Common myeloid progenitor, CD34-positive (primary cell): ENCODE data around the gene MINK1.

Experiments used
- CTCF ChIA-PET: fragments of 350-600 bp; sonication (Branson Sonifier 250); formaldehyde crosslinking; loops from one replicate; lab custom pipeline; 2021; ENCODE audit warnings: antibody characterized with exemption; lab: Charles Lee
- POLR2A ChIA-PET: fragments of 350-600 bp; sonication (Branson Sonifier 250); formaldehyde crosslinking; loops from one replicate; lab custom pipeline; 2021; ENCODE audit warnings: antibody characterized with exemption; lab: Charles Lee
- DNase-seq, 3 donors: peaks; one replicate each; pipeline versions ENCODE4 v3.0.0 to v3.0.0-alpha.2; 2013
- H3K27ac ChIP-seq, 2 experiments: 1 replicate in 1 of 2; 2 replicates in 1 of 2; pipeline ENCODE4 v1.7.0; 2013; ENCODE audit warnings: inconsistent platforms in 2 of 2, low read length in 2 of 2, mild to moderate bottlenecking in 2 of 2, low read depth in 1 of 2, moderate library complexity in 1 of 2; ENCODE audit not compliant: severe bottlenecking in 2 of 2, insufficient read depth in 1 of 2, poor library complexity in 1 of 2
- H3K27me3 ChIP-seq, 5 experiments: replicated peaks in 2 of 5; 1 replicate in 3 of 5; 2 replicates in 2 of 5; pipeline versions ENCODE4 v1.6.1 to v1.7.0; 2013; ENCODE audit warnings: low read length in 4 of 5, mild to moderate bottlenecking in 2 of 5, moderate library complexity in 2 of 5, inconsistent platforms in 1 of 5; ENCODE audit not compliant: insufficient read depth in 5 of 5, control insufficient read depth in 4 of 5
- H3K36me3 ChIP-seq, 4 experiments: 1 replicate in 2 of 4; 2 replicates in 2 of 4; pipeline versions ENCODE4 v1.6.1 to v1.7.0; 2013; ENCODE audit warnings: low read length in 3 of 4, control low read depth in 1 of 4, mild to moderate bottlenecking in 1 of 4; ENCODE audit not compliant: control insufficient read depth in 4 of 4, insufficient read depth in 4 of 4
- H3K4me1 ChIP-seq, 4 experiments: 1 replicate in 3 of 4; 2 replicates in 1 of 4; pipeline versions ENCODE4 v1.6.1 to v1.7.1; 2013; ENCODE audit warnings: low read length in 3 of 4, mild to moderate bottlenecking in 3 of 4, control low read depth in 1 of 4, inconsistent platforms in 1 of 4, moderate library complexity in 1 of 4; ENCODE audit not compliant: control insufficient read depth in 4 of 4, insufficient read depth in 4 of 4; ENCODE audit errors: control extremely low read depth in 1 of 4
- H3K4me3 ChIP-seq, 7 experiments: 1 replicate in 4 of 7; 2 replicates in 3 of 7; pipeline versions ENCODE4 v1.5.1 to v1.7.0; 2013; ENCODE audit warnings: mild to moderate bottlenecking in 7 of 7, low read length in 6 of 7, moderate library complexity in 6 of 7, inconsistent platforms in 2 of 7, low read depth in 2 of 7, control low read depth in 1 of 7; ENCODE audit not compliant: insufficient read depth in 4 of 7, control insufficient read depth in 1 of 7; ENCODE audit errors: extremely low read depth in 1 of 7
- H3K9me3 ChIP-seq, 5 experiments: 1 replicate in 4 of 5; 2 replicates in 1 of 5; pipeline versions ENCODE4 v1.6.1 to v1.7.1; 2013; ENCODE audit warnings: low read length in 4 of 5, mild to moderate bottlenecking in 2 of 5, inconsistent platforms in 1 of 5, low read depth in 1 of 5, moderate library complexity in 1 of 5; ENCODE audit not compliant: control insufficient read depth in 4 of 5, insufficient read depth in 2 of 5; ENCODE audit errors: control extremely low read depth in 1 of 5
- WGBS: methylation state at CpG from one replicate; pipeline ENCODE4 v1.1.5; 2013; ENCODE audit not compliant: insufficient coverage; 5-methylcytosine and 5-hydroxymethylcytosine counted together

The MINK1 gene

DNA sequence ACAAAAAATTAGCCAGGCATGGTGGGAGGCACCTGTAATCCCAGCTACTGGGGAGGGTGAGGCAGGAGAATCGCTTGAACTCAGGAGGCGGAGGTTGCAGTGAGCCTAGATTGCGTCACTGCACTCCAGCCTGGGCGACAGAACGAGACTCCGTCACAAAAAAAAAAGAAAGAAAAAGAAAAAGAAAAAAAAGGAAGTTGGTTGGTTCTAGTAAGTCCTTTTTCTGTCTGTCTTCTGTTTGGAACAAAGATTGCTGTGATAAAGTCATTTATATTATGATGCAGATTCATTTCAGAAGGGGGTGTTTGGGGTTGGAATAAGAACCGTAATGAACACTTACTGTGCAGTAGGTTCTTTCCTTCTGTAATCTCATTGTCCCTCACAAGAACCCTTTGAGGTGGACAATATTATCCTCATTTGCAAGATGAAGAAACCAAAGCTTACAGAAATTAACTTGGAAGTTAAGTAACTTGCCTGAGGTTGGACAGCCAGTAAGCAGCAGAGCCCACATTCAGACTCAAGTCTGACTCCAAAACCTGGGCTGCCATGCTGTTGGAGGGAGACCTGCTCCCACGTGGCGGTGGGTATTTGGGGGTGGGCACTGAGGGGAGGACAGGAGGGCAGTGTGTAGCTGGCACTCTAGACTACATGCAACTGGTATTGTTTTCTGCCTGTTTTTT lies 10.3 kb downstream of the MINK1 start:
- Histone ChIP-seq H3K36me3 (peaks cover 0 to 2% (median 0%) of the 10 kb centered on the region in 4 experiments), H3K9me3 (no peaks in the 10 kb centered on the region), H3K4me1 (peaks cover 4 to 12% (median 9%) of the 10 kb centered on the region in 4 experiments), H3K27me3 (peaks cover 0 to 5% (median 0%) of the 10 kb centered on the region in 5 experiments), H3K4me3 (no peak overlapping the region), H3K27ac (no peak overlapping the region)
- ChIA-PET CTCF (interaction anchor here (0.9 kb wide), 1 partner anchor 19 kb away, joined by 3 read pairs; no protein-coding TSS in a partner anchor), POLR2A (no interaction called here)
- WGBS = 72% methylated on average over 9 of the region's 9 CpGs
- DNase-seq = peak in 1 of 3 donors; percentile 18

DNA sequence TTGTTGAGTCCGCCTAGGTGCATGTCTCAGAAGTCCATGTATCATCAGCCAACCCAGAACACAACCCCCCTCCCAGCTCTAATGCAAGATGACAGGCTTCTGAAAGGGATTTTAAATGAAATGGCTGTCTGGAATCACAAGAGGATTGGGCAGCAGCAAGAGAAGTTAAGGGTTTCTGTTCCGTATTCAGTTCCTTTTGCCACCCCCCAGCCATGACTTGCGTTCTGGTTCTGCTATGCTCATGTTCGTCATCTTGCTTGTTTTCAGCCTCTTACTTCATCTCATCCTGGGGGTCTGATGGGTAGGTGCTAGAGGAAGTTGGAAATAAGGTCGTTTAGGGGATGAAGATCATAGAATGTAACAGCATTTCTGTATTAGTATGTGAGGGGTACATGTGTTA lies 12.0 kb downstream of the MINK1 start:
- Histone ChIP-seq H3K27me3 (peaks cover 0 to 12% (median 3%) of the 10 kb centered on the region in 5 experiments), H3K4me3 (no peak overlapping the region), H3K4me1 (peaks cover 4 to 12% (median 9%) of the 10 kb centered on the region in 4 experiments), H3K9me3 (no peaks in the 10 kb centered on the region), H3K36me3 (peaks cover 0 to 3% (median 0%) of the 10 kb centered on the region in 4 experiments), H3K27ac (no peak overlapping the region)
- ChIA-PET CTCF (no interaction called here), POLR2A (no interaction called here)
- DNase-seq = peak in 1 of 3 donors; percentile 24
- 88% methylated on average over 3 of the region's 5 CpGs for WGBS

DNA sequence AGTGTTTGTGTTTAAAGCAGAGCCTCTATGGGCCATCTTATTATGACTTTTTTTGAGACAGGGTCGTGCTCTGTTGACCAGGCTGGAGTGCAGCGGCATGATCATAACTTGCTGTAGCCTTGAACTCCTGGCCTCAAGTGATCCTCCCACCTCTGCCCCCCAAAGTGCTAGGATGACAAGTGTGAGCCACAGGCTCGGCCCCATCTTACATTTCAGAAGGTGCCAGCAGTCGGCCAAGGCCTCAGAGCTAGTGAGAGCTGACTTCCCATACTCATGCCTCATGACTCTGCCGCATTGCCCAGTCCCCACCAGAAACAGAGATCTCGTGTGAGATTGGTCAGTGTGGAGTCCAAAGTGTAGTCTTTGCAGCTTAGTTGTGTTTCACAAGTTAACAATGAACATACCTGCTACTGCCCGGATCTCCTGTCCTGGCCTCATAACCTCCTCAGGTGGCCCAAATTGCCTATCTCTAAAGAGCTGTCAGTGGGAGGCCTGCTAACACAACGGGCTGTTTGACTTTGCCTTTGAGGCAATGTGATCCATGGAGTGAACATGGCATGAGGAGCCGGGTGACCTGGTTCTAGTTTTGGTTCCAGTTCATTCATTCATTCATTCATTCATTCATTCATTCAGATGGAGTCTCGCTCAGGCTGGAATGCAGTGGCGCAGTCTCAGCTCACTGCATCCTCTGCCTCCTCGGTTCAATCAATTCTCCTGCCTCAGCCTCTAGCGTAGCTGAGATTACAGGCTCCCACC lies 13.7 kb downstream of the MINK1 start:
- ChIA-PET POLR2A (no interaction called here), CTCF (interaction anchor here (0.6 to 2.8 kb wide), 2 partner anchors 11 to 13 kb away, joined by 3 to 13 read pairs; no protein-coding TSS in a partner anchor)
- Histone ChIP-seq H3K4me1 (peaks cover 0 to 11% (median 7%) of the 10 kb centered on the region in 4 experiments), H3K9me3 (no peaks in the 10 kb centered on the region), H3K4me3 (no peak overlapping the region), H3K36me3 (peaks cover 0 to 3% (median 0%) of the 10 kb centered on the region in 4 experiments), H3K27ac (no peak overlapping the region), H3K27me3 (peaks cover 0 to 12% (median 7%) of the 10 kb centered on the region in 5 experiments)
- 96% methylated on average over 11 of the region's 13 CpGs for WGBS
- DNase-seq = no peak

DNA sequence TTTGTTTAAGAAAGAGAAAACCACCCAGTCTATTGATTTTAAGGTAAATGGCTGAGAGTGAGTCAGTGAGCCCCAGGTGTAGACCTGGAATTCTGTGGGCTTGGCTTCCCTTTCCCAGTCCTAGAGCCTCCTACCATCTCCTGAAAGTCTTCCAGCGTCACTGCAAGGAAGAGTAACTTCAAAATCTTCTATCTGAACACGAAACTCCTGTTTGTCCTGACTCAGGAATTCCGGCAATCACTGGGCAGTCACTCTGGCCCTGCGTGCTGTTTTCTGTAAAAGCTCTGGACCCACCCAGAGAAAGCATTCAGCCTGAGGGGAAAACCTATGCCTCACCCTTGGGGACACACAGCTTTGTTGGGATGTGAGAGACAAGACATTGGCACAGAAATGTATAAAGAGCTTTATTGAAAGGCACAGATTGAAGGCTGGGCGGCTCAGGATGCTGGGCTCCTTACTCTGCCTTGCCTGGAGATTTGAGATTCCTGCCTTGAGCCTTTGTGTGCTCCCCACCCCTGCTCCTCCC lies 15.9 kb downstream of the MINK1 start:
- Histone ChIP-seq H3K9me3 (no peaks in the 10 kb centered on the region), H3K4me1 (peaks cover 0 to 12% (median 3%) of the 10 kb centered on the region in 4 experiments), H3K36me3 (peaks cover 0 to 3% (median 0%) of the 10 kb centered on the region in 4 experiments), H3K4me3 (no peak overlapping the region), H3K27me3 (peaks cover 0 to 12% (median 7%) of the 10 kb centered on the region in 5 experiments), H3K27ac (no peak overlapping the region)
- ChIA-PET CTCF (interaction anchor here (1.5 kb wide), 1 partner anchor 60 kb away, joined by 4 read pairs; the partner anchor contains the start of gene GLTPD2), POLR2A (no interaction called here)
- DNase-seq = no peak
- WGBS = 98% methylated on average over 5 of the region's 5 CpGs

DNA sequence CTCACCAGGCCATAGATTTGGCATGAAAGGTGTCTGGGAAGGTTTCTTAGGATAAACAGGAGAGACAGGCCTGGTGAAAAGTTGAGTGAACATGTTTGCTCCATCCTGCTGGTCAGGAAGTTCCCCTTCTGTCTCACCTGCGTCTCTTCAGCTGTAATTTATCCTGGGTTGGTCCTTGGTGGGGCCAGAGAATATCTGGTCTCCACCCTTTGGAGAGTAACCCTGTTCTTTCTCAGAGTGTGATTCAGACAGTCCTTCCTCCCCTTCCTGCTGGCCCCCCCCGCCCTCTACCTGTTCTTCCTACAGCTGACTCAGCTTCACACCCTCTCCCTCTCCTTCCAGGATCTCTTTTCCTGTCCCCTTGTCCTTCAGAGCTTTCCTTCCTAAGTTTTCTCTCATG lies 17.1 kb downstream of the MINK1 start:
- CTCF ChIA-PET = interaction anchor here (0.6 to 2.0 kb wide), 3 partner anchors 16 to 510 kb away, joined by 3 to 4 read pairs (median 4); partner anchors contain the start of gene GLTPD2
- Histone ChIP-seq H3K9me3 (no peaks in the 10 kb centered on the region), H3K27me3 (peaks cover 0 to 12% (median 7%) of the 10 kb centered on the region in 5 experiments), H3K27ac (no peak overlapping the region), H3K4me3 (no peak overlapping the region), H3K4me1 (peaks cover 0 to 12% (median 3%) of the 10 kb centered on the region in 4 experiments), H3K36me3 (peaks cover 0 to 3% (median 0%) of the 10 kb centered on the region in 4 experiments)
- POLR2A ChIA-PET = no interaction called here
- 92% methylated on average over 2 of the region's 2 CpGs for WGBS
- no peak for DNase-seq

DNA sequence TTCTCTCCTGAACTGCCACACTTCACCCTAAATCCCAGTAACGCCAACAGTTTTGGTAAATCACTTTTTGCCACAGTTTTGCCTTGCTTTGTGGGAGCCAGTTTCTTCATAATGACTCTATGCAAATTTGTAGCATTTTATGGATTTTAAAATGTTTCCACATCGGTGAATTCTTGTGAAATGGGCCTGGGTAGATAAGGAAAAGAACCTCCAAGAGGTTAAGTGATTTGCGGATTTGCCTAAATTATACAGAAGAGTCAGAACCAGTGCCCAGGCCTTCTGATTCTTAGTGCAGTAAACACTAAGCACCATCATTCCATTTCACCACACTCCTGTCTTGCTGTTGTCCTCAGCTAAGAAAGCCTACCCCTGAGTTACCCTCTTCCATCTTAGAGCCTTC lies 17.9 kb downstream of the MINK1 start:
- Histone ChIP-seq H3K9me3 (no peaks in the 10 kb centered on the region), H3K27me3 (peaks cover 0 to 12% (median 7%) of the 10 kb centered on the region in 5 experiments), H3K27ac (no peak overlapping the region), H3K36me3 (peaks cover 0 to 3% (median 0%) of the 10 kb centered on the region in 4 experiments), H3K4me1 (peaks cover 0 to 12% (median 3%) of the 10 kb centered on the region in 4 experiments), H3K4me3 (no peak overlapping the region)
- ChIA-PET POLR2A (interaction anchor here (0.6 kb wide), 1 partner anchor 418 kb away, joined by 4 read pairs; no protein-coding TSS in a partner anchor), CTCF (interaction anchor here (0.6 to 2.0 kb wide), 2 partner anchors 17 to 19 kb away, joined by 3 to 4 read pairs; no protein-coding TSS in a partner anchor)
- WGBS = no CpG with 5 or more reads among the region's 3 CpGs
- no peak for DNase-seq
